Mucosa of rectum (tissue), 2 donors: Measurements from ENCODE around the gene OCA2.
"Not testable (repeated sequence)": the region's sequence is repeated elsewhere in the genome, so short reads cannot be mapped to it uniquely, and the experiment has no call there.

Experiments
- H3K27ac ChIP-seq, 2 donors: one replicate each; pipeline ENCODE4 v1.7.0; 2013; ENCODE audit warnings: inconsistent platforms in 2 of 2, low read depth in 2 of 2, low read length in 2 of 2
- H3K27me3 ChIP-seq, 2 donors: one replicate each; pipeline ENCODE4 v1.7.0; 2013; ENCODE audit warnings: low read length in 2 of 2; ENCODE audit not compliant: control insufficient read depth in 2 of 2, insufficient read depth in 2 of 2
- H3K36me3 ChIP-seq, 2 donors: one replicate each; pipeline ENCODE4 v1.7.0; 2013; ENCODE audit warnings: low read length in 2 of 2; ENCODE audit not compliant: control insufficient read depth in 2 of 2, insufficient read depth in 2 of 2
- H3K4me1 ChIP-seq, 2 donors: one replicate each; pipeline ENCODE4 v1.7.0; 2013; ENCODE audit warnings: low read length in 2 of 2, mild to moderate bottlenecking in 1 of 2; ENCODE audit not compliant: control insufficient read depth in 2 of 2, insufficient read depth in 2 of 2
- H3K4me3 ChIP-seq, 2 donors: one replicate each; pipeline ENCODE4 v1.7.0; 2013; ENCODE audit warnings: low read length in 2 of 2
- H3K9ac ChIP-seq, 2 donors: one replicate each; pipeline ENCODE4 v1.7.0; 2013; ENCODE audit warnings: low read length in 2 of 2, low read depth in 1 of 2, mild to moderate bottlenecking in 1 of 2
- H3K9me3 ChIP-seq, 2 donors: one replicate each; pipeline ENCODE4 v1.7.0; 2013; ENCODE audit warnings: low read length in 2 of 2; ENCODE audit not compliant: control insufficient read depth in 2 of 2
- donor health status: healthy.
- donor health status: Normal muscosa, but diverticular disease.

Gene OCA2

GRCh38 chr15:28121577-28121976 lies 22.5 kb upstream of the OCA2 start:
- not testable (repeated sequence) for H3K4me1 ChIP-seq, H3K9me3 ChIP-seq, H3K27me3 ChIP-seq, H3K4me3 ChIP-seq, H3K9ac ChIP-seq, H3K27ac ChIP-seq
- peaks cover 42 to 52% of the 10 kb centered on the region in 2 donors for H3K36me3 ChIP-seq

- peaks cover 51 to 54% of the 10 kb centered on the region in 2 donors for H3K36me3 ChIP-seq
These were observed 21.2 kb upstream of the OCA2 start for GRCh38 chr15:28120359-28120640.

GRCh38 chr15:28118531-28118930 lies 19.4 kb upstream of the OCA2 start:
- Histone ChIP-seq H3K4me3 (no peak overlapping the region), H3K36me3 (peaks cover 56% of the 10 kb centered on the region in 2 donors), H3K4me1 (no peaks in the 10 kb centered on the region), H3K9me3 (no peaks in the 10 kb centered on the region), H3K27ac (no peak overlapping the region), H3K9ac (no peak overlapping the region), H3K27me3 (no peaks in the 10 kb centered on the region)

More at GRCh38 chr15:28120359-28120640, 21.2 kb upstream of the OCA2 start:
- Histone ChIP-seq H3K27me3 (no peaks in the 10 kb centered on the region), H3K9me3 (no peaks in the 10 kb centered on the region), H3K9ac (no peak overlapping the region), H3K4me1 (no peaks in the 10 kb centered on the region), H3K27ac (no peak overlapping the region), H3K4me3 (no peak overlapping the region)

- Histone ChIP-seq H3K4me1 (no peaks in the 10 kb centered on the region), H3K9ac (no peak overlapping the region), H3K27me3 (no peaks in the 10 kb centered on the region), H3K36me3 (peaks cover 56 to 60% of the 10 kb centered on the region in 2 donors), H3K9me3 (no peaks in the 10 kb centered on the region), H3K27ac (no peak overlapping the region), H3K4me3 (no peak overlapping the region)
These were observed 19.0 kb upstream of the OCA2 start for GRCh38 chr15:28118083-28118482.

- H3K36me3 ChIP-seq, result peaks cover 57 to 61% of the 10 kb centered on the region in 2 donors
- H3K9ac ChIP-seq, result no peak overlapping the region
- no peak overlapping the region for H3K27ac ChIP-seq
- H3K4me3 ChIP-seq, result no peak overlapping the region
- no peaks in the 10 kb centered on the region for H3K4me1 ChIP-seq
- H3K27me3 ChIP-seq, result no peaks in the 10 kb centered on the region
- no peaks in the 10 kb centered on the region for H3K9me3 ChIP-seq
These were observed 18.4 kb upstream of the OCA2 start for GRCh38 chr15:28117432-28117990.

- Histone ChIP-seq H3K36me3 (peaks cover 63 to 66% of the 10 kb centered on the region in 2 donors), H3K9ac (no peak overlapping the region), H3K4me3 (no peak overlapping the region), H3K4me1 (no peaks in the 10 kb centered on the region), H3K27ac (no peak overlapping the region), H3K27me3 (no peaks in the 10 kb centered on the region), H3K9me3 (no peaks in the 10 kb centered on the region)
These were observed 17.7 kb upstream of the OCA2 start for GRCh38 chr15:28116521-28117431.

- Histone ChIP-seq H3K4me1 (no peaks in the 10 kb centered on the region), H3K4me3 (no peak overlapping the region), H3K36me3 (peaks cover 62 to 66% of the 10 kb centered on the region in 2 donors), H3K9me3 (no peaks in the 10 kb centered on the region), H3K27me3 (no peaks in the 10 kb centered on the region), H3K27ac (no peak overlapping the region), H3K9ac (no peak overlapping the region)
These were observed 16.8 kb upstream of the OCA2 start for GRCh38 chr15:28115871-28116270.

- Histone ChIP-seq H3K9me3 (no peaks in the 10 kb centered on the region), H3K9ac (no peak overlapping the region), H3K4me1 (no peaks in the 10 kb centered on the region), H3K27ac (no peak overlapping the region), H3K36me3 (peaks cover 58 to 59% of the 10 kb centered on the region in 2 donors), H3K27me3 (no peaks in the 10 kb centered on the region), H3K4me3 (no peak overlapping the region)
These were observed 15.9 kb upstream of the OCA2 start for GRCh38 chr15:28114721-28115622.

- peaks cover 55 to 56% of the 10 kb centered on the region in 2 donors for H3K36me3 ChIP-seq
- H3K4me1 ChIP-seq, result no peaks in the 10 kb centered on the region
- H3K27ac ChIP-seq, result no peak overlapping the region
- no peaks in the 10 kb centered on the region for H3K9me3 ChIP-seq
- H3K27me3 ChIP-seq, result no peaks in the 10 kb centered on the region
- no peak overlapping the region for H3K9ac ChIP-seq
- H3K4me3 ChIP-seq, result no peak overlapping the region
These were observed 15.0 kb upstream of the OCA2 start for GRCh38 chr15:28114114-28114455.
